Activated CD8-positive, alpha-beta memory T cell treated with anti-CD3 and anti-CD28 coated beads for 48 hours (primary cell): Measurements from ENCODE around the gene BLOC1S1.

ENCODE experiments used
- DNase-seq, 3 experiments: peaks; one replicate each; pipeline ENCODE4 v3.0.0-alpha.2; 2020; ENCODE audit warnings: low read depth in 2 of 3, low spot score in 2 of 3

Gene BLOC1S1

GRCh38 chr12:55694188-55694515, 21.7 kb upstream of the BLOC1S1 start:
- DNase-seq = no peak

GRCh38 chr12:55694651-55695050, 21.2 kb upstream of the BLOC1S1 start:
- no peak for DNase-seq

- DNase-seq = no peak
Observed at GRCh38 chr12:55695349-55695748, 20.5 kb upstream of the BLOC1S1 start.

- no peak for DNase-seq
Observed at GRCh38 chr12:55696141-55696540, 19.7 kb upstream of the BLOC1S1 start.

DNA sequence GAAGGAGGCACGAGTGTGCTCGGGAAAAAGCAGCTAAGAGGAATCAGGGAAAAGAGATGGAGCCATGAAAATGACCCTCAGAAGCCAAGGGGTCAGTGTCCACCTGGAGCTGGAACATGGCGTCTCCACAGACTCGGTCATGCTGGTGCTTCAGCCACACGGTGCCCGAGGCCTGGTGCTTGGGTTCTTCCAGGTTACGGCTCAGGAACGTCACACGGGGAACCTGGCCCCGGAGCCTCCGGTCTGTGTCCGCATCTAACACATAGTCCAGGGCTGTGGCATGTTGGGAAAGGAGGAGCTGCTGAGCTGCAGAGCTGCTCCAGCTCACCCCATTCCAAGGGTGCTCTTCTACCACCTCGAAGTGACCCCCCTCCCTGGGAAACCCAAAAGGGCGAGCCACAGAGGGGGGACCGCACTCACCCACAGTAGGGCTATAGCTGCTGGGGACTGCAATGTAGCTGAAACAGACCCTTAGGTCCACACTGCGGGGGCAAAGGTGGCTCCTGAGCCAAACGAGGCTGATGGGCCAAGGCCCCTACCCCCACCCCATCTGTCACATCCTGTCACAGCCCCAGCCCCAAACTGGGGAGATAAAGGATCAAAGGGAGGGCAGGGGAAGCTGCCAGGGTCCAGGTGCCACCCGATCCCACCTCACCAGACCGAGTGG, 18.9 kb upstream of the BLOC1S1 start:
- no peak for DNase-seq

DNA sequence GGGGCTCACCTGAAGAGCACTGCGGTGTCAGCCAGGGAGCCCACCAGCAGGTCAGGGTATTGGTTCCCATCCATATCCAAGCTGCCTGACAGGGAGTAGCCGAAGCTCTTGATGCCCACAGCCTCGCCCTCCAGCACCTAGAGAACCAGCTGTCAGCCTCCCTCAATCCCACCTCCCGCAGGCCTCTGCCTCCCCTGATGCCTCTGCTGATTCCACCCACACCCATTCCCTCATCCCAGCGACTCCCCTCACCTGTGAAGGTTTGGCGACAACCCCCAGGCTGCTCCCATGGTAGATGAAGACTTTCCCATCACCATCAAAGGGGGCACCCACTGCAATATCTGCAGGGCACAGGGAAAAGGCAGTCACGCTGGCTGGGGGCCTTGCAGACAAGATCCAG, 18.2 kb upstream of the BLOC1S1 start:
- DNase-seq = no peak

GRCh38 chr12:55698241-55698955, 17.4 kb upstream of the BLOC1S1 start:
- no peak for DNase-seq

DNA sequence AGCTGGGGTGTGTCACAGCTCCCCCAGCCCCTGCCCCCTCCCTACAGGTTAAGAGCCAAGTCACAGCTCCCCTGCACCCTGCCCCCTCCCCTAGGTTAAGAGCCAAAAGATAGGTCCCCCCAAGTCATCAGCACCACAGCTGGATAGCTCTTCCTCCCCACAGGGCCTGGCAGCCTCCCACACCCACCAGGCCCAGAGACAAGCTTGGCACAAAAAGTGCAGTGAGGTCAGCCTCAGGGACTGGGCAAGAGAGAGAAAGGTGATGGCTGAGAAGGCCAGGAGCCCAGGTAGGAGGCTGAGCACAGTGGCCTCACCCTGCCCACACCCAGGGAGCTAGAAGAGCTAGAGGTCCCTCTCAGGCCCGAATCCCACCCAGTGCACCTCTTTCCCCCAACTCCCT, 16.9 kb upstream of the BLOC1S1 start:
- no peak for DNase-seq

- DNase-seq = no peak
Observed at GRCh38 chr12:55699471-55700055, 16.3 kb upstream of the BLOC1S1 start.

DNA sequence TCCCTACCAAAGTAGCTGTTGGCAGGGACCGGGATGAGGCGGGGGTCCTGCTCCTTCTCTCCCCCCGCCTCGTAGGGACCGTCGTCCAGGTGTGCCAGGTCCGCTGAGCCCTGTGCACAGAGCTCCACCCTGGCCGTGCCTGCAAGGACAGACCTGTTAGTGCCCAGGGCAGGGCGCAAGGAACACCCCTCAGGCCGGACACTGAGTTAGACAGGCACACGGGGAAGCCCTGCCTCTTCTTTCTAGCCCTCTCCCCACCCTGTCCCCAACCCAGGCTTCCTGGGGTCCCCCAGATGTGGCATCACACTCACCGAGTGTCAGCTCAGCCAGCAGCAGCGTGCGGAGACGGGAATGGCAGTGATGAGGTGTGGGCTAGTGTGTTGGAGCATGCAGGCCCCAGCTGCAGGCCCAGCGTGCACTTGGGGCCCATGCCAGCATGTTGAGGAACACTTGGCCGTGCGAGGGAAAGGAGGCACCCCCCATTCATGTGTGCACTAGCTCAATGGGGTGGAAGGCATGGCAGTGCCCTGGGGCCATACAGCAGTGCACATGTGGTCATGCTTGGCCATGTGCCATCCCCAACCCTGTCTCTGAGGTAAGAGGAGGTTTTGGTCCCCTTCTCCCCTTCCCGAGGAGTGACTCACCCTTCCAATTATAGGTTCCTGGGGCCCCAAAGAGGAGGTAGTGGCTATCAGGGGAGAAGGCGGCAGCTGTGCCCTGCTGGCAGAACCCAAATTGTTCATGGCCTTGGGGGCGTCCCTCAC, 15.4 kb upstream of the BLOC1S1 start:
- no peak for DNase-seq

GRCh38 chr12:55702861-55703260, 13.0 kb upstream of the BLOC1S1 start:
- no peak for DNase-seq

DNA sequence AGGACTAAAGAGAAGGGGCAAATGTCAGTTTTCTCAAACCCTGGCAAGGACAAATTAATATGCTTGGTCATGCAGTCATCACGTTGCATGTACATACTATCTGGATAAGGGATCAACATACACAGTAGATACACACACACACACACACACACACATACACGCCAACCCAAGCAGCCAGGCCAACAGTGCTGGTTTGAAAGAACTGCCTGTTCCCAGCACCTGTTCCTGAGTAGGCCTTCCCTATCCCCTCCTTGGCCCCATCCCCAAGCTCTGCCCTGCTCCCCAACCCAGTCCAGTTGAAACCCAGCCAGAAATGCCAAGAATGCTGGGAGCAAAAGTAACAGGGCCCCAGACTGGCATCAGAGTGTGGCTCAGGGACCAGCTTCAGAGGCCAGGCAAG, 12.6 kb upstream of the BLOC1S1 start:
- DNase-seq = no peak

GRCh38 chr12:55703901-55704761, 11.7 kb upstream of the BLOC1S1 start:
- DNase-seq = no peak

- DNase-seq = no peak
Observed at GRCh38 chr12:55704824-55705718, 10.8 kb upstream of the BLOC1S1 start.

DNA sequence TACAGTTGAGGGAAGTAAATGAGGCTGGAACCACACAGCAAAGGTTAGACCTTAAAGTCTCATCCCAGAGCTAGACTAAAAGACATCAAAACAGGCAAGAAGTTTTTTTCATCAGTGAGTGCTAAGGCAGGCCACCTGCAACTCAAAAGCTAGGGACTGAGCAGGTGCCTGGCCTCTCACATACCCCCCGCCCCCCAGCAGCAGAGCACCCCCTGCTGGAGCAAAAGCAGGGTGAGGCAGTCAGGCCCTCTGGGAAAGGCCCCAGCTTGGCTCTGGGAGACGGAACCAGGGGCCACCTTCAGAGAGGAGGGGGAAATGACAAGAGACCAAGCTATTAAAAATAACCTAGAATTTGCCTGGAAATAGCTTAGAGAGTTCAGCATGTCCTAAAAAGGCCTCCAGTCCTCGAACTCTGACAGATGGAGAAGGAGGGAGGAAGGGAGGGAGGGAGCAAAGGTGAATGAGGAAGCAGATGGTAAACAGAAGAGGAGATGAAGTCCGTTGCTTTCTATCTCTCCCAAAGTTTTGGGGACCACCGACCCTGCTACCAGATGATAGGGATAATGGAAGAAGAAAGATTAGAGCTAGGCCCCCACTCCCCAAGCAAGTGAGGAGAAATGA, 10.0 kb upstream of the BLOC1S1 start:
- no peak for DNase-seq

- DNase-seq = no peak
Observed at GRCh38 chr12:55706568-55707218, 9.2 kb upstream of the BLOC1S1 start.

DNA sequence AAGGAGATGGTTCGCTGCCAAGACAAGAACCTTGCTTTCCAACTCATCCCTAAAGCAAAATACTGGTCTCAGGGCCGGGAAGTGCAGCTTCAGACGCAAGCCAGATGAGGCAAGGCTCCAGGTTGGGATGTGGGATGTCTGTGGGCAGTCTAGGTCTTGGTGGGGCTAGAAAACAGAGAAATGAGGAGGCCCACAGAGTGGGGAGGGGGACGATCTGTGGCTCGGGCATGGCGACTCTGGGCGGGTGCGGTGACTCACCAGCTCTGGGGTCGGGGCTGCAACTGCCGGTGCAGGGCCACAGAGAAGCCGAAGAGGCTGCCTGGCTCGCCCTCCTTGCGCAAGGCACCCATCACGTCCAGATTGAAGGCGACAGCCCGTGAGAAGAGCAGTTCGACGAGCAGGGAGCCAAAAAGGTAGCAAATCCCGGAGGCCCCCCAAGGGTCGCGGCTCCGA, 8.6 kb upstream of the BLOC1S1 start:
- DNase-seq = no peak

- peak in 2 of 3 experiments; percentile 32 to 39 for DNase-seq
Observed at GRCh38 chr12:55707841-55708694, 7.8 kb upstream of the BLOC1S1 start, which contains the start of gene ITGA7. Gene ITGA7 (minus strand): TSS chr12:55707904. CDS start chr12:55707682, 222 bp downstream.
